ENCODE results near the gene PGLYRP4. TPM values are rescaled to one million over a fixed set of nuclear protein-coding genes. Genes with fewer than 3 reads are reported as not detected.

The PGLYRP4 gene
- total and polyA plus RNA-seq, 2 of the 4 experiments (the other 2 are of a cell fraction) = not detected

GRCh38 chr1:153392258-153392657 is 43.6 kb upstream of the PGLYRP4 start:
- dilution Hi-C loops (cut with HindIII; ENCODE audit: low sequenced_read_pairs, unreplicated experiment) (no loop called here), in situ Hi-C loops (cut with MboI; ENCODE audit: low sequenced_read_pairs) (no loop called here), intact Hi-C loops (cut with micrococcal nuclease) (no loop called here)
- H3K56ac ChIP-seq (ENCODE audit: extremely low read depth, insufficient read depth, low read length) = no peak overlapping the region
- no peak overlapping the region for H3K18ac ChIP-seq (ENCODE audit: low read depth, low read length)
- no peak overlapping the region for H2BK5ac ChIP-seq (ENCODE audit: low read depth, low read length, poor library complexity, severe bottlenecking)
- H4K20me1 ChIP-seq (ENCODE audit: insufficient read depth, low read length) = no peaks in the 10 kb centered on the region
- BruUV-seq (replicated peaks) = no TSS peak
- no peak overlapping the region for H3K4me3 ChIP-seq (ENCODE audit: insufficient read depth, low read depth, low read length)
- no peak overlapping the region for H3K27ac ChIP-seq (ENCODE audit: insufficient read depth, low read length)
- no peaks in the 10 kb centered on the region for H3K79me1 ChIP-seq (ENCODE audit: low read depth in 1 of 2, low read length in 2 of 2)
- H4K91ac ChIP-seq (ENCODE audit: insufficient read depth, low read depth, low read length) = no peak overlapping the region
- POLR2A ChIA-PET (ENCODE audit: unreplicated experiment) = no interaction called here
- CTCF ChIA-PET = no interaction called here
- no peaks in the 10 kb centered on the region for H3K36me3 ChIP-seq (ENCODE audit: control insufficient read depth, insufficient read depth, low read length)
- no peak overlapping the region for H3K4me2 ChIP-seq (ENCODE audit: low read depth, low read length)
- H2AFZ ChIP-seq (replicated peaks; ENCODE audit: low read length, poor library complexity) = no peak overlapping the region
- H3K9ac ChIP-seq (ENCODE audit: low read depth, low read length) = no peak overlapping the region
- H3K14ac ChIP-seq (replicated peaks; ENCODE audit: low read depth, low read length) = no peak overlapping the region
- WGBS, 2 experiments (ENCODE audit: extremely low coverage in 2 of 2, insufficient read length in 1 of 2) = no CpG with 5 or more reads among the region's 3 CpGs
- H2BK15ac ChIP-seq (ENCODE audit: low read depth, low read length) = no peak overlapping the region
- H2BK20ac ChIP-seq (ENCODE audit: low read depth, low read length) = no peak overlapping the region
- TF ChIP-seq RCOR1 (IDR thresholded peaks at IDR 0.05; ENCODE audit: insufficient replicate concordance, low read length) = no peak
- no peak for TF ChIP-seq NFE2L2 (IDR thresholded peaks at IDR 0.05; ENCODE audit: low read depth, low read length)
- no peak for TF ChIP-seq RAD21 (IDR thresholded peaks at IDR 0.05; ENCODE audit: low read length)
- no peak for TF ChIP-seq MAFK (IDR thresholded peaks at IDR 0.05; ENCODE audit: low read depth, low read length)
- no peak for TF ChIP-seq CEBPB (IDR thresholded peaks at IDR 0.05; ENCODE audit: low read depth, low read length)
- no peak for TF ChIP-seq MAZ (IDR thresholded peaks at IDR 0.05; ENCODE audit: borderline replicate concordance, low read depth, low read length)
- TF ChIP-seq RFX5 (IDR thresholded peaks at IDR 0.05; ENCODE audit: low read depth, low read length) = no peak
- TF ChIP-seq POLR2A (IDR thresholded peaks at IDR 0.05; ENCODE audit: low read depth, low read length) = no peak
- no peak for TF ChIP-seq CTCF (conservative IDR thresholded peaks at IDR 0.05; ENCODE audit: low read depth, low read length)
- TF ChIP-seq CHD1 (IDR thresholded peaks at IDR 0.05; ENCODE audit: low read depth, low read length) = no peak
- TF ChIP-seq MXI1 (IDR thresholded peaks at IDR 0.05; ENCODE audit: borderline replicate concordance, low read depth, low read length) = no peak
- no peak for TF ChIP-seq USF2 (IDR thresholded peaks at IDR 0.05; ENCODE audit: low read depth, low read length)
- TF ChIP-seq FOS (IDR thresholded peaks at IDR 0.05; ENCODE audit: low read depth, low read length) = no peak
- ATAC-seq (ENCODE audit: low read depth) = no peak
- no peaks in the 10 kb centered on the region for H3K9me3 ChIP-seq (ENCODE audit: control insufficient read depth, insufficient read depth, low read length)
- no peak overlapping the region for H2AK9ac ChIP-seq (replicated peaks; ENCODE audit: low read depth, low read length, poor library complexity)
- H4K8ac ChIP-seq (ENCODE audit: low read depth in 2 of 2, low read length in 2 of 2) = no peak overlapping the region
- no peak overlapping the region for H2BK120ac ChIP-seq (ENCODE audit: low read depth, low read length)
- no peak overlapping the region for H4K5ac ChIP-seq (ENCODE audit: low read depth, low read length)
- peaks cover 3% of the 10 kb centered on the region; the same call in 1 of the 2 replicates for H3K27me3 ChIP-seq (ENCODE audit: control insufficient read depth, insufficient read depth, low read length)
- H3K4me1 ChIP-seq (ENCODE audit: control insufficient read depth, insufficient read depth, low read length) = no peaks in the 10 kb centered on the region
- no peak overlapping the region for H3K4ac ChIP-seq (ENCODE audit: low read depth, low read length)
- DNase-seq = no peak
- no peak overlapping the region for H2AK5ac ChIP-seq (ENCODE audit: low read depth, low read length)
- H3K23ac ChIP-seq (ENCODE audit: low read depth, low read length) = no peak overlapping the region
- no peaks in the 10 kb centered on the region for H3K9me1 ChIP-seq (ENCODE audit: insufficient read depth, low read length)
